ENCODE measurements around the gene ZNF846.

DNA sequence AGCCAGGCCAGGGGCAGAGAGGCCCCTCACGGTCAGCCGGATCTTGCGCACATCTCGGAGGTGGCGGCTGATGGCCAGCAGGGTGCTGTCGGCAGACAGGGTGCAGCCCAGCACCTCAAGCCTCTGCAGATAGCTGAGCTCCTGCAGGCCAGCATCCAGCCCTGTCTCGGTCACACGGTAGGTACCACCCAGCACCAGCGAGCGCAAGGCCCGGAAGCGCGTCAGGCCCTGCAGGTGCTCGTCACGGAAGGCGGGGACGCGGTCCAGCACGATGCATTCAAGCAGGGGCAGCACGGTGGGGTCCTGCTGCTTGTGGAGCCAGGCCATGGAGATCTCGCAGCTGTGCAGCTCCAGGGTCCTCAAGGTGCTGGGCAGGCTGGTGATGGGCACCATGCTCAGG, 42.6 kb upstream of the ZNF846 start:
- no peak for TF ChIP-seq CTCF (IDR thresholded peaks at IDR 0.05)
- TF ChIP-seq POLR2A (IDR thresholded peaks at IDR 0.05) = no peak

All from right lobe of liver (tissue), 4 donors.